OCI-LY1 (cell line): Measurements from ENCODE around the gene PTPRJ.

Experiments
- CTCF ChIP-seq: fragments of 200-600 bp; sonication (generic), shearing (Covaris generic); IDR thresholded peaks from 2 replicates; pipeline ENCODE4 v1.5.1; 2017; ENCODE audit warnings: mild to moderate bottlenecking, antibody characterized with exemption, low read length, moderate library complexity, mixed read lengths
- EZH2 ChIP-seq: fragments of 200-600 bp; sonication (generic), shearing (Covaris generic); IDR thresholded peaks from 2 replicates; pipeline ENCODE4 v1.8.0; 2017; ENCODE audit warnings: borderline replicate concordance, mixed run types, mild to moderate bottlenecking, antibody characterized with exemption, low read length, moderate library complexity, mixed read lengths

DNA sequence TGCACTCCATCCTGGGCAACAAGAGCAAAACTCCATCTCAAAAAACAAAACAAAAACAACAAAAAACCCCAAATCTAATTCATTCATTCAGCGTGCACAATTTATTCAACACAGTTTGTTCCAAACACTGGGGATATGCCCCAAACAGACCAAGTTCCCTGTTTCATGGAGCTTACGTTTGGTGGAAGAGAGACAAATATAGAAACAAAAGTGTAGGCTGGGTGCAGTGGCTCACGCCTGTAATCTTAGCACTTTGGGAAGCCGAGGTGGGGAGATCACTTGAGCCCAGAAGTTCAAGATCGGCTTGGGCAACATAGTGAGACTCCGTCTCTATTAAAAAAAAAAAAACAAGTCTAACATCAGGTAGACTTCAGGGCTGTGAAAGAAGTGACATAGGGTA is 52.4 kb downstream of the PTPRJ start:
- TF ChIP-seq CTCF = no peak
- no peak for TF ChIP-seq EZH2
